Measurements from ENCODE around the gene KLHL30.
"Not testable (repeated sequence)": the region's sequence is repeated elsewhere in the genome, so short reads cannot be mapped to it uniquely, and the experiment has no call there.

The KLHL30 gene

GRCh38 chr2:238101891-238102841, 36.3 kb upstream of the KLHL30 start:
- peak; percentile 15 for DNase-seq

- no peak for DNase-seq
These were observed 35.6 kb upstream of the KLHL30 start for GRCh38 chr2:238102865-238103264.

- DNase-seq = no peak
These were observed 34.8 kb upstream of the KLHL30 start for GRCh38 chr2:238103465-238104225.

- DNase-seq = peak; percentile 11
These were observed 34.2 kb upstream of the KLHL30 start for GRCh38 chr2:238104226-238104690.

GRCh38 chr2:238104691-238105371, 33.6 kb upstream of the KLHL30 start:
- peak; percentile 4 for DNase-seq

GRCh38 chr2:238105506-238106338, 32.7 kb upstream of the KLHL30 start:
- peak; percentile 5 for DNase-seq

- peak; percentile 8 for DNase-seq
These were observed 32.1 kb upstream of the KLHL30 start for GRCh38 chr2:238106339-238106697.

GRCh38 chr2:238106698-238107524, 31.6 kb upstream of the KLHL30 start:
- DNase-seq = peak; percentile 15

- DNase-seq = peak; percentile 15
These were observed 30.7 kb upstream of the KLHL30 start for GRCh38 chr2:238107525-238108422.

- DNase-seq = peak; percentile 17
These were observed 29.9 kb upstream of the KLHL30 start for GRCh38 chr2:238108423-238109183.

- DNase-seq = no peak
These were observed 24.9 kb upstream of the KLHL30 start for GRCh38 chr2:238113611-238114010.

GRCh38 chr2:238114331-238114841, 24.1 kb upstream of the KLHL30 start:
- DNase-seq = no peak

- DNase-seq = no peak
These were observed 23.4 kb upstream of the KLHL30 start for GRCh38 chr2:238114851-238115660.

GRCh38 chr2:238115709-238116108, 22.8 kb upstream of the KLHL30 start:
- not testable (repeated sequence) for DNase-seq

- no peak for DNase-seq
These were observed 21.9 kb upstream of the KLHL30 start for GRCh38 chr2:238116298-238117198.

GRCh38 chr2:238117199-238118154, 21.0 kb upstream of the KLHL30 start:
- no peak for DNase-seq

Measured in activated T-cell treated with anti-CD3 and anti-CD28 coated beads, Interleukin-2, amount 50 U/mL, for 1 hour (primary cell).